HepG2 (cell line): ENCODE measurements around the gene DMPK. TPM values are rescaled to one million over a fixed set of nuclear protein-coding genes. Genes with fewer than 3 reads are reported as not detected.
A peak's percentile ranks its signal among the peaks of the same experiment; 100 is the strongest.

Experiments used
- KLF15 ChIP-seq: sonication (generic); formaldehyde crosslinking; IDR thresholded peaks from 2 replicates; pipeline ENCODE4 v1.8.1; 2023; ENCODE audit warnings: borderline replicate concordance, mild to moderate bottlenecking, inconsistent platforms, missing genetic modification reagents, mixed read lengths
- KLF16 ChIP-seq, 2 experiments: sonication (generic) in 1 of 2; formaldehyde crosslinking in 1 of 2; IDR thresholded peaks; 2 replicates each; pipeline versions ENCODE4 v1.6.1 to v1.8.0; 2016 to 2023; ENCODE audit warnings: missing genetic modification reagents in 2 of 2, missing compliant biosample characterization in 1 of 2
- POLR2A ChIP-seq, 2 experiments: IDR thresholded peaks; 2 replicates each; pipeline ENCODE4 v1.6.1; 2011; ENCODE audit warnings: low read depth in 2 of 2, low read length in 2 of 2, mild to moderate bottlenecking in 1 of 2, moderate library complexity in 1 of 2; ENCODE audit not compliant: insufficient read depth in 1 of 2
- RBM39 ChIP-seq: fragments of 200-400 bp; formaldehyde crosslinking; IDR thresholded peaks from one replicate; pipeline ENCODE4 v1.6.1; 2018; ENCODE audit warnings: antibody characterized with exemption, mild to moderate bottlenecking, low read depth, low read length; ENCODE audit not compliant: poor library complexity, severe bottlenecking
- SAP130 ChIP-seq: IDR thresholded peaks from 2 replicates; pipeline ENCODE4 v1.6.1; 2016; ENCODE audit warnings: low read depth
- SIX4 ChIP-seq: sonication (generic); formaldehyde crosslinking; IDR thresholded peaks from 2 replicates; pipeline ENCODE4 v1.4.0; 2020; ENCODE audit warnings: missing genetic modification reagents
- SP2 ChIP-seq: sonication (generic); formaldehyde crosslinking; IDR thresholded peaks from 2 replicates; pipeline ENCODE4 v1.5.1; 2020; ENCODE audit warnings: mild to moderate bottlenecking, missing genetic modification reagents
- SPEN ChIP-seq: sonication (generic); formaldehyde crosslinking; IDR thresholded peaks from 2 replicates; pipeline ENCODE4 v1.5.1; 2020; ENCODE audit warnings: low read depth, mild to moderate bottlenecking, missing genetic modification reagents
- ZNF556 ChIP-seq: sonication (generic); formaldehyde crosslinking; IDR thresholded peaks from 2 replicates; pipeline ENCODE4 v1.4.0; 2020; ENCODE audit warnings: mild to moderate bottlenecking, missing genetic modification reagents, borderline replicate concordance
- ZNF75D ChIP-seq: sonication (generic); formaldehyde crosslinking; IDR thresholded peaks from 2 replicates; pipeline ENCODE4 v1.8.1; 2023; ENCODE audit warnings: missing genetic modification reagents, mild to moderate bottlenecking, borderline replicate concordance
- ZNF772 ChIP-seq: sonication (generic); formaldehyde crosslinking; IDR thresholded peaks from 2 replicates; pipeline ENCODE4 v1.5.0; 2020; ENCODE audit warnings: mild to moderate bottlenecking, missing genetic modification reagents
- ZSCAN21 ChIP-seq: sonication (generic); formaldehyde crosslinking; IDR thresholded peaks from 2 replicates; pipeline ENCODE4 v1.8.0; 2022; ENCODE audit warnings: mild to moderate bottlenecking, missing genetic modification reagents, moderate library complexity, borderline replicate concordance
- ZSCAN25 ChIP-seq: sonication (generic); formaldehyde crosslinking; IDR thresholded peaks from 2 replicates; pipeline ENCODE4 v1.8.0; 2022; ENCODE audit warnings: mild to moderate bottlenecking, missing genetic modification reagents
- ZSCAN31 ChIP-seq: sonication (generic); formaldehyde crosslinking; IDR thresholded peaks from 2 replicates; pipeline ENCODE4 v1.5.0; 2020; ENCODE audit warnings: low read depth, mild to moderate bottlenecking, missing genetic modification reagents
- polyA plus RNA-seq, 8 experiments: library from polyadenylated mRNA; depleted of rRNA in 3 of 8; stranded (reverse) in 7 of 8; unstranded in 1 of 8; fragments of >200 nt; fragmentation: Illumina TruSeq in 4 of 8; extraction: Trizol in 4 of 8; gene quantifications; 2 replicates each; pipeline versions ENCODE4 v1.2.1 to v1.2.3, GENCODE V29; 2011 to 2016; ENCODE audit warnings: low read depth in 4 of 8, missing spikeins in 1 of 8, mixed read lengths in 1 of 8; ENCODE audit not compliant: insufficient read depth in 1 of 8
- total RNA-seq, 5 experiments: library from RNA; depleted of rRNA; stranded (reverse); fragments of >200 nt; fragmentation: Illumina TruSeq; extraction: Trizol; gene quantifications; 2 replicates each; pipeline ENCODE4 v1.2.3, GENCODE V29; 2016; ENCODE audit warnings: low read depth in 1 of 5
- TF ChIP-seq, protein P1 (sequence below), 2 experiments: IDR thresholded peaks; 2 replicates each; pipeline ENCODE4 v1.6.1; 2011 to 2012; ENCODE audit warnings: low read length in 2 of 2, borderline replicate concordance in 1 of 2, low read depth in 1 of 2, mild to moderate bottlenecking in 1 of 2, moderate library complexity in 1 of 2
- TF ChIP-seq, protein P2 (sequence below): sonication (generic); formaldehyde crosslinking; IDR thresholded peaks from 2 replicates; pipeline ENCODE4 v1.4.0; 2020; ENCODE audit warnings: missing genetic modification reagents, borderline replicate concordance
- TF ChIP-seq, protein P3 (sequence below): sonication (generic); formaldehyde crosslinking; IDR thresholded peaks from 2 replicates; pipeline ENCODE4 v1.5.0; 2020; ENCODE audit warnings: mild to moderate bottlenecking, missing genetic modification reagents
- TF ChIP-seq, protein P4 (sequence below): sonication (generic); IDR thresholded peaks from 2 replicates; pipeline ENCODE4 v1.6.1; 2016; ENCODE audit warnings: low read depth, borderline replicate concordance

The DMPK gene
- total and polyA plus RNA-seq, 2 of the 13 experiments (the other 11 are each of a cell fraction or from before 2014, with no cell fraction given), result 5.3 to 8.8 TPM

DNA sequence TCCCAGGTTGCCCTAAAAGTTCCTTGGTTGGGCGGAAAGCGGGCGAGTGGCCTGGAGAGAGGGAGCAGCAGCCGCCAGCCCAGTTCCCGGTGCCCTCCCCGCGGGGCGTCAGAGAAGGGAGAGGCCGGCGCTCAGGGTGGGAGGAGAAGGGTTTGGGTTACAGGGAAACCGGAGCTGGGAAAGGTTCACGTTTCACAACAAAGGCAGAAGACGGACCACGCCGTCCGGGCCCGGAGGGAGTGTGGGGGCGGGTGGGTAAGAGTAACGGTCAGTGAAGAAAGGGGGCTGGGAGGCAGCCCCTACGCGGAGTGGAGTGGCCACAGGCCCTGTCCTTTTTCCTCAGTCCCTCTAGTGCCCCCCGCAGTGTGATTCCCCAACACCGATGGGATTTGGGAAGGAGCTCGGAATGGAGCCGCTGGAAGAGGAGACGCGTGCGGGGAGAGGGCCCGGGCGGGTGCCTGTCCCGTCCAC is 14.8 kb downstream of the DMPK start (continued):
- TF ChIP-seq ZNF75D (CRISPR knock-in tag) (no peak), ZNF772 (CRISPR knock-in tag) (0 out of 2 replicates have a peak, but pooled peaks have one; percentile 42), ZSCAN31 (CRISPR knock-in tag) (peak; percentile 80; the same call in 1 of the 2 replicates), RBM39 (peak; percentile 82), KLF15 (CRISPR knock-in tag) (0 out of 2 replicates have a peak, but pooled peaks have one; percentile 9), SAP130 (CRISPR knock-in tag) (peak; percentile 71), ZNF556 (CRISPR knock-in tag) (no peak), KLF16 (CRISPR knock-in tag; IDR thresholded peaks at IDR 0.05) (0 out of 4 replicates have a peak, but pooled peaks of 1 of the 2 experiments have one; percentile 22), ZSCAN21 (CRISPR knock-in tag) (peak; percentile 17; the same call in 1 of the 2 replicates), POLR2A (IDR thresholded peaks at IDR 0.05; ENCODE audit: insufficient read depth in 1 of 2, low read depth in 2 of 2, low read length in 2 of 2) (peak; percentile 29 to 32; a peak in 1 of 4 replicates), SIX4 (CRISPR knock-in tag) (peak; percentile 98), ZSCAN25 (CRISPR knock-in tag) (peak; percentile 39; the same call in 1 of the 2 replicates), SP2 (CRISPR knock-in tag) (no peak), SPEN (CRISPR knock-in tag) (0 out of 2 replicates have a peak, but pooled peaks have one; percentile 56)
- TF ChIP-seq, protein P1, sequence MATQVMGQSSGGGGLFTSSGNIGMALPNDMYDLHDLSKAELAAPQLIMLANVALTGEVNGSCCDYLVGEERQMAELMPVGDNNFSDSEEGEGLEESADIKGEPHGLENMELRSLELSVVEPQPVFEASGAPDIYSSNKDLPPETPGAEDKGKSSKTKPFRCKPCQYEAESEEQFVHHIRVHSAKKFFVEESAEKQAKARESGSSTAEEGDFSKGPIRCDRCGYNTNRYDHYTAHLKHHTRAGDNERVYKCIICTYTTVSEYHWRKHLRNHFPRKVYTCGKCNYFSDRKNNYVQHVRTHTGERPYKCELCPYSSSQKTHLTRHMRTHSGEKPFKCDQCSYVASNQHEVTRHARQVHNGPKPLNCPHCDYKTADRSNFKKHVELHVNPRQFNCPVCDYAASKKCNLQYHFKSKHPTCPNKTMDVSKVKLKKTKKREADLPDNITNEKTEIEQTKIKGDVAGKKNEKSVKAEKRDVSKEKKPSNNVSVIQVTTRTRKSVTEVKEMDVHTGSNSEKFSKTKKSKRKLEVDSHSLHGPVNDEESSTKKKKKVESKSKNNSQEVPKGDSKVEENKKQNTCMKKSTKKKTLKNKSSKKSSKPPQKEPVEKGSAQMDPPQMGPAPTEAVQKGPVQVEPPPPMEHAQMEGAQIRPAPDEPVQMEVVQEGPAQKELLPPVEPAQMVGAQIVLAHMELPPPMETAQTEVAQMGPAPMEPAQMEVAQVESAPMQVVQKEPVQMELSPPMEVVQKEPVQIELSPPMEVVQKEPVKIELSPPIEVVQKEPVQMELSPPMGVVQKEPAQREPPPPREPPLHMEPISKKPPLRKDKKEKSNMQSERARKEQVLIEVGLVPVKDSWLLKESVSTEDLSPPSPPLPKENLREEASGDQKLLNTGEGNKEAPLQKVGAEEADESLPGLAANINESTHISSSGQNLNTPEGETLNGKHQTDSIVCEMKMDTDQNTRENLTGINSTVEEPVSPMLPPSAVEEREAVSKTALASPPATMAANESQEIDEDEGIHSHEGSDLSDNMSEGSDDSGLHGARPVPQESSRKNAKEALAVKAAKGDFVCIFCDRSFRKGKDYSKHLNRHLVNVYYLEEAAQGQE (IDR thresholded peaks at IDR 0.05; ENCODE audit: borderline replicate concordance in 1 of 2, low read depth in 1 of 2, low read length in 2 of 2), result no peak
- TF ChIP-seq, protein P2, sequence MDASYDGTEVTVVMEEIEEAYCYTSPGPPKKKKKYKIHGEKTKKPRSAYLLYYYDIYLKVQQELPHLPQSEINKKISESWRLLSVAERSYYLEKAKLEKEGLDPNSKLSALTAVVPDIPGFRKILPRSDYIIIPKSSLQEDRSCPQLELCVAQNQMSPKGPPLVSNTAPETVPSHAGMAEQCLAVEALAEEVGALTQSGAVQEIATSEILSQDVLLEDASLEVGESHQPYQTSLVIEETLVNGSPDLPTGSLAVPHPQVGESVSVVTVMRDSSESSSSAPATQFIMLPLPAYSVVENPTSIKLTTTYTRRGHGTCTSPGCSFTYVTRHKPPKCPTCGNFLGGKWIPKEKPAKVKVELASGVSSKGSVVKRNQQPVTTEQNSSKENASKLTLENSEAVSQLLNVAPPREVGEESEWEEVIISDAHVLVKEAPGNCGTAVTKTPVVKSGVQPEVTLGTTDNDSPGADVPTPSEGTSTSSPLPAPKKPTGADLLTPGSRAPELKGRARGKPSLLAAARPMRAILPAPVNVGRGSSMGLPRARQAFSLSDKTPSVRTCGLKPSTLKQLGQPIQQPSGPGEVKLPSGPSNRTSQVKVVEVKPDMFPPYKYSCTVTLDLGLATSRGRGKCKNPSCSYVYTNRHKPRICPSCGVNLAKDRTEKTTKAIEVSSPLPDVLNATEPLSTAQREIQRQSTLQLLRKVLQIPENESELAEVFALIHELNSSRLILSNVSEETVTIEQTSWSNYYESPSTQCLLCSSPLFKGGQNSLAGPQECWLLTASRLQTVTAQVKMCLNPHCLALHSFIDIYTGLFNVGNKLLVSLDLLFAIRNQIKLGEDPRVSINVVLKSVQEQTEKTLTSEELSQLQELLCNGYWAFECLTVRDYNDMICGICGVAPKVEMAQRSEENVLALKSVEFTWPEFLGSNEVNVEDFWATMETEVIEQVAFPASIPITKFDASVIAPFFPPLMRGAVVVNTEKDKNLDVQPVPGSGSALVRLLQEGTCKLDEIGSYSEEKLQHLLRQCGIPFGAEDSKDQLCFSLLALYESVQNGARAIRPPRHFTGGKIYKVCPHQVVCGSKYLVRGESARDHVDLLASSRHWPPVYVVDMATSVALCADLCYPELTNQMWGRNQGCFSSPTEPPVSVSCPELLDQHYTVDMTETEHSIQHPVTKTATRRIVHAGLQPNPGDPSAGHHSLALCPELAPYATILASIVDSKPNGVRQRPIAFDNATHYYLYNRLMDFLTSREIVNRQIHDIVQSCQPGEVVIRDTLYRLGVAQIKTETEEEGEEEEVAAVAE (CRISPR knock-in tag), result 0 out of 2 replicates have a peak, but pooled peaks have one; percentile 7
- TF ChIP-seq, protein P3, sequence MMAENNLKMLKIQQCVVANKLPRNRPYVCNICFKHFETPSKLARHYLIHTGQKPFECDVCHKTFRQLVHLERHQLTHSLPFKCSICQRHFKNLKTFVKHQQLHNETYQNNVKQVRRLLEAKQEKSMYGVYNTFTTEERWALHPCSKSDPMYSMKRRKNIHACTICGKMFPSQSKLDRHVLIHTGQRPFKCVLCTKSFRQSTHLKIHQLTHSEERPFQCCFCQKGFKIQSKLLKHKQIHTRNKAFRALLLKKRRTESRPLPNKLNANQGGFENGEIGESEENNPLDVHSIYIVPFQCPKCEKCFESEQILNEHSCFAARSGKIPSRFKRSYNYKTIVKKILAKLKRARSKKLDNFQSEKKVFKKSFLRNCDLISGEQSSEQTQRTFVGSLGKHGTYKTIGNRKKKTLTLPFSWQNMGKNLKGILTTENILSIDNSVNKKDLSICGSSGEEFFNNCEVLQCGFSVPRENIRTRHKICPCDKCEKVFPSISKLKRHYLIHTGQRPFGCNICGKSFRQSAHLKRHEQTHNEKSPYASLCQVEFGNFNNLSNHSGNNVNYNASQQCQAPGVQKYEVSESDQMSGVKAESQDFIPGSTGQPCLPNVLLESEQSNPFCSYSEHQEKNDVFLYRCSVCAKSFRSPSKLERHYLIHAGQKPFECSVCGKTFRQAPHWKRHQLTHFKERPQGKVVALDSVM, result peak; percentile 11; the same call in 1 of the 2 replicates
- TF ChIP-seq, protein P4, sequence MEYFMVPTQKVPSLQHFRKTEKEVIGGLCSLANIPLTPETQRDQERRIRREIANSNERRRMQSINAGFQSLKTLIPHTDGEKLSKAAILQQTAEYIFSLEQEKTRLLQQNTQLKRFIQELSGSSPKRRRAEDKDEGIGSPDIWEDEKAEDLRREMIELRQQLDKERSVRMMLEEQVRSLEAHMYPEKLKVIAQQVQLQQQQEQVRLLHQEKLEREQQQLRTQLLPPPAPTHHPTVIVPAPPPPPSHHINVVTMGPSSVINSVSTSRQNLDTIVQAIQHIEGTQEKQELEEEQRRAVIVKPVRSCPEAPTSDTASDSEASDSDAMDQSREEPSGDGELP, result no peak
